ENCODE results near the gene LRP11. TPM values are rescaled to one million over a fixed set of nuclear protein-coding genes. Genes with fewer than 3 reads are reported as not detected.
"Not testable (repeated sequence)": the region's sequence is repeated elsewhere in the genome, so short reads cannot be mapped to it uniquely, and the experiment has no call there.

Gene LRP11
- polyA plus RNA-seq, 2 of the 4 experiments (the other 2 are of a cell fraction), result 48.9 to 57.7 TPM

DNA sequence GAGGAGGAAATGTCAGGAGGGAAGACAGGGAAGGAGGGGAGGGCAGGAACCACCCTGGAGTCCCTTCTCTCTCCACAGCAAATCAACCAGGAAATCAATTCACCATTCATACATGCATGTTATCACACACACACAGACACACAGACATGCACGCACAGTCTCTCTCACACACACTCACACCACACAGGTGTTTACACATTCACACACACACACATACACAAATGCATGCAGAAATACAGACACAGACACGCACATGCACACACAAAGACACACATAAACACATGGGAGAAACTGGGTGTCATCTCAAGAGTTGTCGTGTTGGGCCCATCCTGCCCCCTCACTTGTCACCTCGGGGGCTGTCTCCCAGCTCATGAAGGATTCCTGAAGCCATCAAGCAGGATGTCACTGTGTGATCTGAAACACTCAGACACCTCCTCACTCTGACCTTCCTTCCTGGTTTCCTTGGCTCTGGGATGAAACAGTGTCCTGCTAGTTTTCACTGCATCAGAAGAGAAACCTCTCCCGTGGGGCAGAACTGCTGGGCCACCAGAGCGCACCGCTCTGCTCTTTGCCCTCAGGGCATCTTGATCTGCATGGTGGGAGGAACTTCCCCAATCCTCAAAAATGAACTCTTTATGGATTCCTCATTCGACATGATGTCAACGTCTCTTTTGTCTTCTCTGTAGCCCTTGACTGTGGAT lies 49.5 kb upstream of the LRP11 start:
- ChIA-PET CTCF (interaction anchor here (0.8 to 1.2 kb wide), 4 partner anchors 9 to 79 kb away, joined by 3 to 4 read pairs (median 3); no protein-coding TSS in a partner anchor), POLR2A (no interaction called here)
- no peak for DNase-seq (ENCODE audit: low read depth in 1 of 2, low spot score in 1 of 2)
- Histone ChIP-seq H3K4me2 (no peak overlapping the region), H3K4me3 (no peak overlapping the region), H3K9me3 (0 out of 3 replicates have a peak, but pooled peaks cover 4% of the 10 kb centered on the region), H3K27ac (no peak overlapping the region), H3K4me1 (no peaks in the 10 kb centered on the region)
- no peak for TF ChIP-seq POLR2A (IDR thresholded peaks at IDR 0.05; ENCODE audit: low read length)
- TF ChIP-seq, protein P1, sequence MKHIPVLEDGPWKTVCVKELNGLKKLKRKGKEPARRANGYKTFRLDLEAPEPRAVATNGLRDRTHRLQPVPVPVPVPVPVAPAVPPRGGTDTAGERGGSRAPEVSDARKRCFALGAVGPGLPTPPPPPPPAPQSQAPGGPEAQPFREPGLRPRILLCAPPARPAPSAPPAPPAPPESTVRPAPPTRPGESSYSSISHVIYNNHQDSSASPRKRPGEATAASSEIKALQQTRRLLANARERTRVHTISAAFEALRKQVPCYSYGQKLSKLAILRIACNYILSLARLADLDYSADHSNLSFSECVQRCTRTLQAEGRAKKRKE (CRISPR knock-in tag; IDR thresholded peaks at IDR 0.05; ENCODE audit: low read depth), result no peak
- no peak for TF ChIP-seq GATA3 (IDR thresholded peaks at IDR 0.05; ENCODE audit: borderline replicate concordance)
- no peak for ATAC-seq
- 64% methylated on average over 9 of the region's 9 CpGs for WGBS (ENCODE audit: missing lambda C conversion rate)
- FAIRE-seq, result no peak

DNA sequence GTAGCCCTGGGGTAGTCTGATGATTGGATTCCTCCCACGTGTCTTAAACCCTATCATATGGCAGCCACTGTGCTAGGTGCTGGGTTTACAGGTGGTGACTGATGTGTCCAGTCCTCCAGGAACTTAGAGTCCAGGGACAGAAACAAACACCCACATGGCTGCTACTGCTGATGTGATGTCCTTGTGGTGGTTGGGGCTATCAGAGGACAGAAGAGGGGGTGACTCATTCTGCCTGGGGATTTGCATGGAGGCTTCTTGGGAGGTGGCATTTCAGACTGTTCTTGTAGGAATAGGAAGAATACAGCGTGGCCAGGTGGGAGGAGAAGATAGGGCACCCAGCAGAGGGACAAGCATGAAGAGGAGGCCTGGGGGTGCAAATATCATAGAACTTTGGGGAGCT lies 48.9 kb upstream of the LRP11 start:
- Histone ChIP-seq H3K4me2 (no peak overlapping the region), H3K4me3 (no peak overlapping the region), H3K4me1 (no peaks in the 10 kb centered on the region), H3K9me3 (peaks cover 7% of the 10 kb centered on the region; the same call in 1 of the 3 replicates), H3K27ac (no peak overlapping the region)
- 46% methylated on average over 2 of the region's 2 CpGs for WGBS (ENCODE audit: missing lambda C conversion rate)
- POLR2A ChIA-PET, result no interaction called here
- TF ChIP-seq NPAS2 (CRISPR knock-in tag; IDR thresholded peaks at IDR 0.05; ENCODE audit: borderline replicate concordance) (no peak), RFX5 (IDR thresholded peaks at IDR 0.05) (no peak), TP53 (CRISPR knock-in tag; IDR thresholded peaks at IDR 0.05) (no peak), HOXB13 (CRISPR knock-in tag; IDR thresholded peaks at IDR 0.05; ENCODE audit: low read depth) (no peak), SMC3 (IDR thresholded peaks at IDR 0.05) (no peak), ZFP36 (IDR thresholded peaks at IDR 0.05; ENCODE audit: borderline replicate concordance, partially characterized antibody) (no peak), CBX2 (IDR thresholded peaks at IDR 0.05; ENCODE audit: borderline replicate concordance, low read depth) (no peak), ZNF302 (CRISPR knock-in tag; IDR thresholded peaks at IDR 0.05) (no peak), ESRRA (IDR thresholded peaks at IDR 0.05; ENCODE audit: borderline replicate concordance, low read length) (no peak), KDM1A (IDR thresholded peaks at IDR 0.05; ENCODE audit: low read depth) (no peak), FOXS1 (CRISPR knock-in tag; IDR thresholded peaks at IDR 0.05) (no peak)
- TF ChIP-seq, protein P2, sequence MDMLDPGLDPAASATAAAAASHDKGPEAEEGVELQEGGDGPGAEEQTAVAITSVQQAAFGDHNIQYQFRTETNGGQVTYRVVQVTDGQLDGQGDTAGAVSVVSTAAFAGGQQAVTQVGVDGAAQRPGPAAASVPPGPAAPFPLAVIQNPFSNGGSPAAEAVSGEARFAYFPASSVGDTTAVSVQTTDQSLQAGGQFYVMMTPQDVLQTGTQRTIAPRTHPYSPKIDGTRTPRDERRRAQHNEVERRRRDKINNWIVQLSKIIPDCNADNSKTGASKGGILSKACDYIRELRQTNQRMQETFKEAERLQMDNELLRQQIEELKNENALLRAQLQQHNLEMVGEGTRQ (IDR thresholded peaks at IDR 0.05), result no peak
- TF ChIP-seq, protein P3, sequence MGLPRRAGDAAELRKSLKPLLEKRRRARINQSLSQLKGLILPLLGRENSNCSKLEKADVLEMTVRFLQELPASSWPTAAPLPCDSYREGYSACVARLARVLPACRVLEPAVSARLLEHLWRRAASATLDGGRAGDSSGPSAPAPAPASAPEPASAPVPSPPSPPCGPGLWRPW (IDR thresholded peaks at IDR 0.05), result no peak
- CTCF ChIA-PET, result no interaction called here
- ATAC-seq (no peak), DNase-seq (ENCODE audit: low read depth in 1 of 2, low spot score in 1 of 2) (no peak), FAIRE-seq (no peak)

DNA sequence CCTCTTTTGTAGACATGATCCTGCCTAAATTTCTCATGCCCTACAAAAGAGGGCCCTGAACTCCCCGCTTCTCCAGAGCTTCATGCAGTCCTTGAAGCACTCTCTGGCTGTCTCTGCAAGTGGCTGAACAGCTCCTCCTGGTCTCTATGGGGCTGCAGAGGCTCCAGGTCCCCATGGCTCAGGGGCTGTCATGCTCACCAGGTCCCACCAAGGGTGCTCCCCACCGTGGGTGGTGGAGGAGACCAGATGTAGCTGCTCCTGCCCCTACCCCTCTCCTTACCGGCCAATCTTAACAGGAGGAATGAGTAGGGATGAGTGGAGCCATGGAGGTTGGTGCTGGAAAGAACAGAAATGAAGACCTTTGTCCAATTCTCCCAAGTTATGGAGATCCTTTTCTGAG lies 48.5 kb upstream of the LRP11 start:
- DNase-seq (ENCODE audit: low read depth in 1 of 2, low spot score in 1 of 2); FAIRE-seq; H3K4me1 ChIP-seq; H3K4me3 ChIP-seq; CTCF ChIA-PET; H3K9me3 ChIP-seq; ATAC-seq; POLR2A ChIA-PET; H3K27ac ChIP-seq; H3K4me2 ChIP-seq: not testable (repeated sequence)
- 29% methylated on average over 3 of the region's 3 CpGs for WGBS (ENCODE audit: missing lambda C conversion rate)

DNA sequence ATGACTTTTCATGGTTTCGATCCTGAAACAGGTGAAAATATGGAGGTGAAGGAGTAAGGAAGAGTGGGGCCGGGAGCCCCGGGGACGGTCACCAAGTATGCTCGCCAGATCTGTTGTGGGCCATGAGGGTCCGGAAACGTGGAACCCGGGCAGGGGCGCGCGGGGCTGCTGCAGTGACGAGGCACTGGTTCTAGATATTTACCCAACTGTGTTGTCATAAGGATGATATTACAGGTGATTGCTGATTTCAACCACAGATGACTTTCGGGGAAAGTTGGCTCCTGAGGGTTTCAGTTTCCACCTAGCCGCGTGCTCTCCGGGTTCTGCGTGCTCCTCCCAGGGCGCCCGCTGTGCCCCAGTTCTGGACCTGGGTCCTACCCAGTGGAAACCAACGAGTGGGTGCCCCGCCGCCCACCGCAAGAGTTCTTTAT lies 46.6 kb upstream of the LRP11 start:
- H3K4me3 ChIP-seq, result no peak overlapping the region
- no peak for TF ChIP-seq HOXB5 (CRISPR knock-in tag; IDR thresholded peaks at IDR 0.05)
- TF ChIP-seq FOXS1 (CRISPR knock-in tag; IDR thresholded peaks at IDR 0.05), result no peak
- no peak for TF ChIP-seq ZSCAN20 (CRISPR knock-in tag; IDR thresholded peaks at IDR 0.05)
- no peak for TF ChIP-seq FOSL2 (IDR thresholded peaks at IDR 0.05)
- no peak for TF ChIP-seq FOSL2 (CRISPR knock-in tag; IDR thresholded peaks at IDR 0.05)
- POLR2A ChIA-PET, result no interaction called here
- WGBS (ENCODE audit: missing lambda C conversion rate), result 84% methylated on average over 23 of the region's 23 CpGs
- peaks cover 7% of the 10 kb centered on the region; the same call in 1 of the 3 replicates for H3K9me3 ChIP-seq
- no peak overlapping the region for H3K27ac ChIP-seq
- no peak for DNase-seq (ENCODE audit: low read depth in 1 of 2, low spot score in 1 of 2)
- no peak overlapping the region for H3K4me2 ChIP-seq
- FAIRE-seq, result no peak
- ATAC-seq, result no peak
- H3K4me1 ChIP-seq, result no peaks in the 10 kb centered on the region
- CTCF ChIA-PET, result interaction anchor here (1.4 kb wide), 1 partner anchor 70 kb away, joined by 4 read pairs; no protein-coding TSS in a partner anchor

Measured in A549 (cell line).